WTC11 (cell line): ENCODE data around the gene WDR75. TPM values are rescaled to one million over a fixed set of nuclear protein-coding genes. Genes with fewer than 3 reads are reported as not detected.

ENCODE experiments used
- ATAC-seq: fragments of 200-7000 bp; cut with Tn5 transposase; 2 replicates; pipeline ENCODE4 v1.10.0; 2021; ENCODE audit warnings: mild to moderate bottlenecking, moderate library complexity
- CTCF ChIA-PET: fragments of 300-600 bp; sonication (Branson Sonifier 250); formaldehyde crosslinking; loops from one replicate; lab custom pipeline; 2021; ENCODE audit warnings: antibody characterized with exemption; lab: Charles Lee
- POLR2A ChIA-PET: fragments of 350-600 bp; sonication (Branson Sonifier 250); formaldehyde crosslinking; loops from one replicate; lab custom pipeline; 2021; ENCODE audit warnings: antibody characterized with exemption; lab: Charles Lee
- DNase-seq: peaks from one replicate; pipeline ENCODE4 v3.0.0; 2021; ENCODE audit warnings: low spot score
- H3K27ac Mint-ChIP-seq: 2 replicates; pipeline ENCODE4 v1.8.0; 2021; ENCODE audit warnings: mixed read lengths
- H3K27me3 Mint-ChIP-seq: 2 replicates; pipeline ENCODE4 v1.8.0; 2021; ENCODE audit warnings: low read depth, mild to moderate bottlenecking, moderate library complexity, mixed read lengths
- H3K36me3 Mint-ChIP-seq: 2 replicates; pipeline ENCODE4 v1.8.0; 2021; ENCODE audit warnings: mixed read lengths
- H3K4me1 Mint-ChIP-seq: 2 replicates; pipeline ENCODE4 v1.8.0; 2022; ENCODE audit warnings: mixed read lengths
- H3K4me3 Mint-ChIP-seq: 2 replicates; pipeline ENCODE4 v1.8.0; 2021; ENCODE audit warnings: mild to moderate bottlenecking, moderate library complexity, mixed read lengths
- H3K9me3 Mint-ChIP-seq: 2 replicates; pipeline ENCODE4 v1.8.0; 2021; ENCODE audit warnings: mixed read lengths
- ARID4B ChIP-seq: sonication (generic); formaldehyde crosslinking; IDR thresholded peaks from 2 replicates; pipeline ENCODE4 v1.8.0; 2023; ENCODE audit warnings: missing genetic modification reagents, mild to moderate bottlenecking, borderline replicate concordance
- CREM ChIP-seq: sonication (generic); formaldehyde crosslinking; IDR thresholded peaks from 2 replicates; pipeline ENCODE4 v1.8.1; 2022; ENCODE audit warnings: mild to moderate bottlenecking, missing genetic modification reagents, moderate library complexity
- E2F4 ChIP-seq: sonication (generic); formaldehyde crosslinking; IDR thresholded peaks from 2 replicates; pipeline ENCODE4 v1.8.1; 2022; ENCODE audit warnings: low read depth, mild to moderate bottlenecking, moderate library complexity, missing genetic modification reagents, borderline replicate concordance
- EMX1 ChIP-seq: fragments of 250-450 bp; sonication (Bioruptor Pico); IDR thresholded peaks from 2 replicates; pipeline ENCODE4 v1.8.0; 2021; ENCODE audit warnings: mild to moderate bottlenecking
- ERG ChIP-seq: fragments of 250-450 bp; sonication (Bioruptor Pico); IDR thresholded peaks from 2 replicates; pipeline ENCODE4 v1.8.0; 2021; ENCODE audit warnings: mild to moderate bottlenecking
- ESRRA ChIP-seq: sonication (generic); formaldehyde crosslinking; IDR thresholded peaks from 2 replicates; pipeline ENCODE4 v1.8.1; 2022; ENCODE audit warnings: mild to moderate bottlenecking, missing genetic modification reagents, borderline replicate concordance
- FOXP1 ChIP-seq: sonication (generic); formaldehyde crosslinking; IDR thresholded peaks from 2 replicates; pipeline ENCODE4 v1.8.0; 2022; ENCODE audit warnings: missing genetic modification reagents, mild to moderate bottlenecking, moderate library complexity, borderline replicate concordance
- GRHL2 ChIP-seq: fragments of 250-450 bp; sonication (Bioruptor Pico); IDR thresholded peaks from 2 replicates; pipeline ENCODE4 v1.8.0; 2022; ENCODE audit warnings: mild to moderate bottlenecking, moderate library complexity; ENCODE audit not compliant: insufficient replicate concordance, severe bottlenecking
- JUN ChIP-seq: sonication (generic); formaldehyde crosslinking; IDR thresholded peaks from 2 replicates; pipeline ENCODE4 v1.8.0; 2023; ENCODE audit warnings: mild to moderate bottlenecking, missing genetic modification reagents
- MAX ChIP-seq: sonication (generic); formaldehyde crosslinking; IDR thresholded peaks from 2 replicates; pipeline ENCODE4 v1.8.0; 2022; ENCODE audit warnings: mild to moderate bottlenecking, missing genetic modification reagents
- NFATC4 ChIP-seq: fragments of 250-450 bp; sonication (Bioruptor Pico); IDR thresholded peaks from 2 replicates; pipeline ENCODE4 v1.9.0; 2021; ENCODE audit warnings: mild to moderate bottlenecking
- NR3C1 ChIP-seq: sonication (generic); formaldehyde crosslinking; conservative IDR thresholded peaks from 2 replicates; pipeline ENCODE4 v1.8.1; 2023; ENCODE audit warnings: low read depth, mild to moderate bottlenecking, missing genetic modification reagents
- PREB ChIP-seq: sonication (generic); formaldehyde crosslinking; IDR thresholded peaks from 2 replicates; pipeline ENCODE4 v1.8.1; 2022; ENCODE audit warnings: mild to moderate bottlenecking, missing genetic modification reagents, moderate library complexity, borderline replicate concordance
- PRRX2 ChIP-seq: fragments of 250-450 bp; sonication (Bioruptor Pico); IDR thresholded peaks from 2 replicates; pipeline ENCODE4 v1.8.0; 2021; ENCODE audit warnings: mild to moderate bottlenecking
- RORB ChIP-seq: fragments of 250-450 bp; sonication (Bioruptor Pico); IDR thresholded peaks from 2 replicates; pipeline ENCODE4 v1.9.0; 2021; ENCODE audit warnings: mild to moderate bottlenecking
- SOX15 ChIP-seq: fragments of 250-450 bp; sonication (Bioruptor Pico); IDR thresholded peaks from 2 replicates; pipeline ENCODE4 v1.9.0; 2021; ENCODE audit warnings: mild to moderate bottlenecking
- SP1 ChIP-seq: sonication (generic); formaldehyde crosslinking; conservative IDR thresholded peaks from 2 replicates; pipeline ENCODE4 v1.8.1; 2022; ENCODE audit warnings: missing genetic modification reagents
- USF2 ChIP-seq: sonication (generic); formaldehyde crosslinking; IDR thresholded peaks from 2 replicates; pipeline ENCODE4 v1.8.1; 2023; ENCODE audit warnings: mild to moderate bottlenecking, missing genetic modification reagents, moderate library complexity
- total RNA-seq: library from RNA; stranded (reverse); gene quantifications from 3 replicates; pipeline ENCODE4 v1.2.3, GENCODE V29; 2021
- TF ChIP-seq, protein P1 (sequence below): sonication (generic); formaldehyde crosslinking; conservative IDR thresholded peaks from 2 replicates; pipeline ENCODE4 v1.8.1; 2022; ENCODE audit warnings: mild to moderate bottlenecking, missing genetic modification reagents
- TF ChIP-seq, protein P2 (sequence below): fragments of 250-450 bp; sonication (Bioruptor Pico); conservative IDR thresholded peaks from 2 replicates; pipeline ENCODE4 v1.9.0; 2021; ENCODE audit warnings: mild to moderate bottlenecking

Gene WDR75
- total RNA-seq, 1 experiment from 2014 or later: 68.3 TPM

DNA sequence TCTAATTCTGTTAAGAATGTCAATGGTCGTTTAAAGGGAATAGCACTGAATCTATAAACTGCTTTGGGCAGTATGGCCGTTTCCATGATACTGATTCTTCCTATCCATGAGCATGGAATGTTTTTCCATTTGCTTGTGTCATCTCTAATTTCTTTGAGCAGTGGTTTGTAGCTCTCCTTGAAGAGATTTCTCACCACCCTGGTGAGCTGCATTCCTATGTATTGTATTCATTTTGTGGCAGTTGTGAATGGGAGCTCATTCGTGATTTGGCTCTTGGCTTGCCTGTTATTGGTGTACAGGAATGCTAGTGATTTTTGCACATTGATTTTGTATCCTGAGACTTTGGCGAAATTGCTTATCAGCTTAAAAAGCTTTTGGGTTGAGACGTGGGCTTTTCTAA, 38.3 kb upstream of the WDR75 start:
- ChIA-PET CTCF (interaction anchor here (0.6 kb wide), 1 partner anchor 115 kb away, joined by 3 read pairs; no protein-coding TSS in a partner anchor), POLR2A (no interaction called here)
- Mint-ChIP-seq H3K36me3 (no peaks in the 10 kb centered on the region), H3K9me3 (no peaks in the 10 kb centered on the region), H3K27me3 (no peaks in the 10 kb centered on the region), H3K4me3 (no peak overlapping the region), H3K4me1 (peaks cover 16% of the 10 kb centered on the region), H3K27ac (no peak overlapping the region)
- DNase-seq (no peak), ATAC-seq (no peak)
- TF ChIP-seq CREM (CRISPR knock-in tag) (no peak), EMX1 (CRISPR knock-in tag) (no peak), PRRX2 (CRISPR knock-in tag) (no peak), JUN (CRISPR knock-in tag) (no peak), SOX15 (CRISPR knock-in tag) (no peak), SP1 (CRISPR knock-in tag) (no peak), GRHL2 (CRISPR knock-in tag) (no peak), ESRRA (CRISPR knock-in tag) (no peak)
- TF ChIP-seq, protein P1, sequence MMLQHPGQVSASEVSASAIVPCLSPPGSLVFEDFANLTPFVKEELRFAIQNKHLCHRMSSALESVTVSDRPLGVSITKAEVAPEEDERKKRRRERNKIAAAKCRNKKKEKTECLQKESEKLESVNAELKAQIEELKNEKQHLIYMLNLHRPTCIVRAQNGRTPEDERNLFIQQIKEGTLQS (CRISPR knock-in tag): no peak

- ChIA-PET POLR2A (no interaction called here), CTCF (interaction anchor here (0.8 to 1.5 kb wide), 2 partner anchors 264 to 423 kb away, joined by 3 to 7 read pairs; no protein-coding TSS in a partner anchor)
- ATAC-seq: no peak
- no peak for DNase-seq
- H3K27ac Mint-ChIP-seq: no peak overlapping the region
- no peaks in the 10 kb centered on the region for H3K27me3 Mint-ChIP-seq
- peaks cover 17% of the 10 kb centered on the region for H3K4me1 Mint-ChIP-seq
- no peaks in the 10 kb centered on the region for H3K36me3 Mint-ChIP-seq
- no peak for TF ChIP-seq PREB (CRISPR knock-in tag)
- TF ChIP-seq MAX (CRISPR knock-in tag): no peak
- no peak for TF ChIP-seq NR3C1 (CRISPR knock-in tag)
- no peak for TF ChIP-seq FOXP1 (CRISPR knock-in tag)
- TF ChIP-seq, protein P1 (CRISPR knock-in tag): no peak
- TF ChIP-seq ERG (CRISPR knock-in tag): no peak
- TF ChIP-seq, protein P2, sequence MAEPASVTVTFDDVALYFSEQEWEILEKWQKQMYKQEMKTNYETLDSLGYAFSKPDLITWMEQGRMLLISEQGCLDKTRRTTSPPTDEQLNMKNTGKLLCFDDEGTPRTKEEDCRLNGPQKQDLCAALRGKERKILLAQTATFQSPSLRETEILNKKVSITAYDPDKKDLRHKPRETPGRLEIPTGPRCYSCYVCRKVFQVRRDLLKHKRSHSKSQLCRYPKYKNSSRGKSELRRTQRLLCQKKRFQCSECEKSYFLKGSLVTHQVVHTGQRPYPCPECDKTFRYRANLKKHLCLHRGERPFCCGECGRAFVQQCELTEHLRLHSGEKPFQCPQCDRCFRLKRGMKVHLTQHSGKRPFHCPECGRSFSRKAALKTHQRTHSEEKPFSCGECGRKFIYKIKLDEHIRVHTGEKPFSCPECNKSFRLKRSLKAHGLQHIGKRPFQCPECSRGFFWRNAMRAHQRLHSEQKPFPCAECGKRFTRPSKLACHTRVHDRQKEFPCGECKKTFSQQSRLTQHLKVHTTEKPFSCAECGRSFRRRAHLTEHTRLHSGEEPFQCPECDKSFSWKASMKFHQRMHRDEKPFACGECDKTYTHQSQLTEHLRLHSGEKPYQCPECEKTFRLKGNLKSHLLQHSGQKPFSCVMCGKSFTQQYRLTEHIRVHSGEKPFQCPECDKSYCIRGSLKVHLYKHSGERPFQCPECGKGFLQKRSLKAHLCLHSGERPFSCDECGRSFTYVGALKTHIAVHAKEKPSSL (CRISPR knock-in tag): no peak
- no peak for TF ChIP-seq E2F4
- TF ChIP-seq ESRRA (CRISPR knock-in tag): no peak
- no peak for TF ChIP-seq RORB
- no peak for TF ChIP-seq NFATC4 (CRISPR knock-in tag)
- TF ChIP-seq USF2 (CRISPR knock-in tag): no peak
- no peak for TF ChIP-seq ARID4B (CRISPR knock-in tag)
- H3K4me3 Mint-ChIP-seq: no peak overlapping the region
- no peaks in the 10 kb centered on the region for H3K9me3 Mint-ChIP-seq
These were observed 34.6 kb upstream of the WDR75 start for GRCh38 chr2:189406586-189407233.
